Esophagus squamous epithelium (tissue), 5 donors: ENCODE results near the gene CDH9. TPM values are rescaled to one million over a fixed set of nuclear protein-coding genes. Genes with fewer than 3 reads are reported as not detected.

Source experiments
- DNase-seq: peaks from one replicate; lab custom pipeline; 2025; lab: John Stamatoyannopoulos, UW
- H3K27ac ChIP-seq, 4 donors: fragments of 200-600 bp; sonication (generic); one replicate each; pipeline ENCODE4 v1.5.1; 2016 to 2019; ENCODE audit warnings: mild to moderate bottlenecking in 1 of 4
- H3K27me3 ChIP-seq, 4 donors: fragments of 200-600 bp; sonication (generic); 1 replicate in 3 of 4; 2 replicates in 1 of 4; pipeline versions ENCODE4 v1.5.1 to v1.6.0; 2017 to 2021; ENCODE audit warnings: antibody characterized with exemption in 1 of 4
- H3K36me3 ChIP-seq, 3 donors: fragments of 200-600 bp; sonication (generic); one replicate each; pipeline ENCODE4 v1.5.1; 2016 to 2019
- H3K4me1 ChIP-seq, 3 donors: fragments of 200-600 bp; sonication (generic); one replicate each; pipeline ENCODE4 v1.5.1; 2017 to 2019
- H3K4me3 ChIP-seq, 4 donors: fragments of 200-600 bp; sonication (generic); 1 replicate in 3 of 4; 2 replicates in 1 of 4; pipeline ENCODE4 v1.5.1; 2016 to 2019; ENCODE audit warnings: mild to moderate bottlenecking in 2 of 4, moderate library complexity in 1 of 4
- H3K9me3 ChIP-seq, 3 donors: fragments of 200-600 bp; sonication (generic); one replicate each; pipeline ENCODE4 v1.5.1; 2016 to 2019
- CTCF ChIP-seq, 6 experiments: fragments of 450-650 bp in 4 of 6; fragments of 200-600 bp in 2 of 6; sonication (generic) in 2 of 6; IDR thresholded peaks; one replicate each; pipeline ENCODE4 v1.5.1; 2016 to 2019; ENCODE audit warnings: antibody characterized with exemption in 6 of 6, mild to moderate bottlenecking in 4 of 6, moderate library complexity in 4 of 6
- POLR2A ChIP-seq, 4 donors: fragments of 450-650 bp; IDR thresholded peaks; one replicate each; pipeline ENCODE4 v1.6.1; 2017; ENCODE audit warnings: antibody characterized with exemption in 4 of 4, mild to moderate bottlenecking in 4 of 4, moderate library complexity in 3 of 4
- WGBS, 2 donors: methylation state at CpG; one replicate each; pipeline ENCODE4 v1.1.5; 2018; 5-methylcytosine and 5-hydroxymethylcytosine counted together
- intact Hi-C: fragments of 100-400 bp; cut with DNase I; formaldehyde crosslinking; loops from one replicate; pipeline ENCODE4 v1.15.0; 2022
- total RNA-seq, 4 donors: library from RNA; depleted of rRNA; stranded (reverse); fragments of >200 nt; gene quantifications; one replicate each; pipeline ENCODE4 v1.1.0, GENCODE V29; 2016
- donor health status: DM: yes; HTN: yes; CAD: no.

Gene CDH9
- total RNA-seq, 4 donors from 2014 or later = not detected

DNA sequence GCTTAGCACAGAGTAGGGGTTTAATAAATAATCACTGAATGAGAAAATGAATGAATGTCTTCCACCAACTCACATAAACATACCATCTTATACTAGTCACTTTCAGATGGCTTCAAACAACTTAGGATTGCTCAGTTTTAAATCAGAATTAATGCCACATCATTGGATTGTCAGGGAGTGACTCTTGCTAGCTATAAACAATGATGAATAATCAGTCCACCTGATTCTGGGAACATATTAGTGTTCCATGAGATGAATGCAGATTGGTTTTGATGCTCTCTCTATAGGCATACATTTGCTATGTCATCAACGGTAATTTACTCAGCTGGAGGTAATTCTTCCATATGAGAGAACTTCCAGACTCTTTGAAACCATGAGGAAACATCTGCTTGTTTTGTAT is 97.4 kb downstream of the CDH9 start:
- no peak for DNase-seq
- no peaks in the 10 kb centered on the region for H3K9me3 ChIP-seq

GRCh38 chr5:26932238-26932637 is 106.1 kb downstream of the CDH9 start:
- WGBS, 2 donors = 54 to 61% methylated on average over 2 of the region's 2 CpGs
- Histone ChIP-seq H3K4me1 (no peaks in the 10 kb centered on the region), H3K4me3 (no peak overlapping the region), H3K36me3 (no peaks in the 10 kb centered on the region), H3K27me3 (no peaks in the 10 kb centered on the region), H3K27ac (no peak overlapping the region), H3K9me3 (no peaks in the 10 kb centered on the region)
- no peak for TF ChIP-seq CTCF (IDR thresholded peaks at IDR 0.05)
- no peak for TF ChIP-seq POLR2A (IDR thresholded peaks at IDR 0.05)
- DNase-seq = no peak
- intact Hi-C loops = no loop called here

More for the DNA sequence above, 97.4 kb downstream of the CDH9 start:
- no peaks in the 10 kb centered on the region for H3K36me3 ChIP-seq
- 31 to 42% methylated on average over 1 of the region's 1 CpG for WGBS, 2 donors
- H3K4me3 ChIP-seq = no peak overlapping the region
- no peak for TF ChIP-seq CTCF (IDR thresholded peaks at IDR 0.05)
- no peak for TF ChIP-seq POLR2A (IDR thresholded peaks at IDR 0.05)
- no peak overlapping the region for H3K27ac ChIP-seq
- H3K4me1 ChIP-seq = no peaks in the 10 kb centered on the region
- H3K27me3 ChIP-seq = no peaks in the 10 kb centered on the region
- intact Hi-C loops = no loop called here

- Histone ChIP-seq H3K9me3 (peaks cover 0 to 29% (median 0%) of the 10 kb centered on the region in 3 donors), H3K27ac (no peak overlapping the region), H3K4me3 (no peak overlapping the region), H3K4me1 (no peaks in the 10 kb centered on the region), H3K36me3 (no peaks in the 10 kb centered on the region), H3K27me3 (no peaks in the 10 kb centered on the region)
- no peak for DNase-seq
- intact Hi-C loops = no loop called here
- 76 to 81% methylated on average over 6 of the region's 6 CpGs for WGBS, 2 donors
- TF ChIP-seq POLR2A (IDR thresholded peaks at IDR 0.05) (no peak), CTCF (IDR thresholded peaks at IDR 0.05) (no peak)
Observed at GRCh38 chr5:26921439-26921838, 116.9 kb downstream of the CDH9 start.

DNA sequence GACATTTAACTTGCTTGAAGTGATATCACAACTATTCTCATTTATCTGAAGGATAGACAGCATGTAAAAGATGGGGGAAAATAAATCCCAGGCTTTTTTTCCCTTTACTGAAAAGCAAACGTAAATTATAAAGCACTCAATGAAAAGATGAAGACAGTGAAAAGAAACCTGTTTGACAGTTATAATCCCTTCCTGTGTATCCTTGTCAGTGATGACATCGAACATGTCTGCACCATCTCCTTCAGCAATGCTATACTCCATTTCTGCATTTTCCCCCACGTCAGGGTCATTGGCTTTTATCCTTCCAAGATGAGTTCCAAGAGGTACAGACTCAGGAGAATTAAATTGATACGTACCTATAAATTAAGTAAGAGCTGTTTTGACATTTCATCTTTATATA is 134.9 kb downstream of the CDH9 start:
- no peak for DNase-seq
- Histone ChIP-seq H3K4me1 (no peaks in the 10 kb centered on the region), H3K9me3 (no peaks in the 10 kb centered on the region), H3K36me3 (no peaks in the 10 kb centered on the region), H3K27ac (no peak overlapping the region), H3K4me3 (no peak overlapping the region), H3K27me3 (no peaks in the 10 kb centered on the region)
- intact Hi-C loops = no loop called here
- no peak for TF ChIP-seq CTCF (IDR thresholded peaks at IDR 0.05)
- 24 to 33% methylated on average over 4 of the region's 4 CpGs for WGBS, 2 donors

GRCh38 chr5:26894719-26895263 is 143.6 kb downstream of the CDH9 start:
- intact Hi-C loops = no loop called here
- no peak overlapping the region for H3K27ac ChIP-seq
- H3K36me3 ChIP-seq = no peaks in the 10 kb centered on the region
- no peaks in the 10 kb centered on the region for H3K4me1 ChIP-seq
- H3K27me3 ChIP-seq = no peaks in the 10 kb centered on the region
- H3K4me3 ChIP-seq = no peak overlapping the region
- peaks cover 0 to 4% (median 0%) of the 10 kb centered on the region in 3 donors for H3K9me3 ChIP-seq
- DNase-seq = no peak
- TF ChIP-seq CTCF (IDR thresholded peaks at IDR 0.05) = no peak
- no peak for TF ChIP-seq POLR2A (IDR thresholded peaks at IDR 0.05)
